ENCODE measurements around the gene TXNDC2. TPM values are rescaled to one million over a fixed set of nuclear protein-coding genes. Genes with fewer than 3 reads are reported as not detected.
A peak's percentile ranks its signal among the peaks of the same experiment; 100 is the strongest.

Gene TXNDC2
- total RNA-seq, 1 experiment from 2014 or later: 0.28 TPM

DNA sequence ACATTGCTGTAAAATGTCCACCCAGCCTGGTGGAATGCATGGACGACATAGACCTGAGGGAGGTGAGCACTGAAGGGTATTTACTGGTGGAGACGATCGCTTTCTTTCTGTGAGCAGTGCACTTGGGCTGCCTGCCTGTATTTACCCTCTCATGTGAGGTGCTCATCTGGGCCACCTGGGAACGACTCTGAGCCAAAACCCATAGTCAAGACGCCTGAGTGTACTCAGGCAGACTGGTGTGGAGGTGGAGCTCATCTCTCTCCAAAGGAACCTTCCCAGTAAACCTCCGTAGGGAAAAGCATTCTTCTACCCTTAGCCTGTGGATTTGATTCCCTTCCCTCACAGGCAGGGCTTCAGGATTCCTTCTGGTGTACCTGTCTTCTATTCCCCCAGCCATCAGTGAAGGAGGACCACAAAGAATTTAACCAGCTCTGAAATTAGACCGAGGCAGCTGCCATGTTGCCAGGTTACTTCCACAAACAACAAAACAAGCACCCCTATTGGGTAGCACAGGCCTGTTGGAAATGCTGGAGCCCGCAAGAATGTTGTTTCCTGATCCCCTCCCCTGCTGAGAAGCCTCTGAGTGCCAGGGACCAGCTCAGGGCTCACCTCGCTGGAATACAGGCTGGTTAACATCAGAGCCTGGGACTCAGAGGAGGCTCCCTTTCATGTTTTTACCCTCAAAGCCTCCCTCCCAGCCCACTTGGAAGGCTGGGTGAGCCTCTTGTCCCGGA lies 47.5 kb upstream of the TXNDC2 start:
- peak overlapping the region in 1 of 2 experiments; percentile 13; a peak in 2 of 5 replicates for H3K4me3 Mint-ChIP-seq
- Histone ChIP-seq H2AFZ (ENCODE audit: low read length) (no peak overlapping the region), H3K18ac (ENCODE audit: insufficient read length, low read depth, low read length) (peak overlapping the region; percentile 80), H2BK120ac (ENCODE audit: low read depth, low read length, poor library complexity, severe bottlenecking) (peak overlapping the region; percentile 82), H3K14ac (ENCODE audit: insufficient read depth, low read length) (peak overlapping the region; percentile 28; the same call in 1 of the 2 replicates), H3K4ac (ENCODE audit: low read depth, low read length) (peak overlapping the region; percentile 85), H3K56ac (ENCODE audit: insufficient read length, low read depth, low read length) (no peak overlapping the region), H2BK15ac (ENCODE audit: low read depth, low read length) (no peak overlapping the region), H2AK5ac (ENCODE audit: insufficient read length, low read length) (no peak overlapping the region), H3K23me2 (ENCODE audit: insufficient read length, low read depth, low read length, poor library complexity, severe bottlenecking) (no peaks in the 10 kb centered on the region), H3K4me2 (ENCODE audit: insufficient read depth, insufficient read length, low read length) (no peak overlapping the region), H4K5ac (ENCODE audit: insufficient read length, low read depth, low read length) (peak overlapping the region; percentile 58), H4K20me1 (ENCODE audit: control insufficient read depth, insufficient read depth, insufficient read length) (no peaks in the 10 kb centered on the region), H3K9me3 (ENCODE audit: control insufficient read depth, low read depth, low read length) (no peaks in the 10 kb centered on the region), H3T11ph (ENCODE audit: low read length) (peak overlapping the region; percentile 77), H3K27ac (ENCODE audit: insufficient read length, low read depth, low read length) (peak overlapping the region; percentile 1), H3K79me2 (ENCODE audit: insufficient read depth, low read length) (no peaks in the 10 kb centered on the region), H3K27me3 (ENCODE audit: insufficient read depth, low read length) (no peaks in the 10 kb centered on the region; the same call in 1 of the 2 replicates), H2BK12ac (ENCODE audit: insufficient read length, low read depth, low read length) (peak overlapping the region; percentile 41), H4K91ac (ENCODE audit: insufficient read length, low read depth, low read length) (peak overlapping the region; percentile 83), H2BK20ac (ENCODE audit: low read depth, low read length, poor library complexity, severe bottlenecking) (peak overlapping the region; percentile 12), H4K8ac (replicated peaks; ENCODE audit: insufficient read length, low read depth, low read length) (no peak overlapping the region), H3K23ac (ENCODE audit: insufficient read length, low read depth, low read length) (no peak overlapping the region), H3K4me1 (ENCODE audit: insufficient read depth, low read length) (peaks cover 18% of the 10 kb centered on the region; the same call in 1 of the 2 replicates), H2BK5ac (ENCODE audit: insufficient read length, low read length) (peak overlapping the region; percentile 0), H3K9ac (ENCODE audit: extremely low read depth, insufficient read length, low read length) (no peak overlapping the region), H3K79me1 (ENCODE audit: insufficient read depth, low read depth, low read length, poor library complexity, severe bottlenecking) (no peaks in the 10 kb centered on the region)
- H3K27ac Mint-ChIP-seq: peak overlapping the region; percentile 84 to 99 (median 95)
- WGBS (ENCODE audit: extremely low coverage, insufficient read length, low lambda C conversion rate): no CpG with 5 or more reads among the region's 10 CpGs
- peaks cover 0 to 5% (median 0%) of the 10 kb centered on the region in 3 experiments; a peak in 4 of 7 replicates for H3K36me3 Mint-ChIP-seq (ENCODE audit: insufficient read depth in 1 of 3, low read depth in 3 of 3)
- H3K27me3 Mint-ChIP-seq (ENCODE audit: low read depth): 0 out of 2 replicates have a peak, but pooled peaks cover 2% of the 10 kb centered on the region
- peak; percentile 88 for DNase-seq
- no peaks in the 10 kb centered on the region for H3K9me3 Mint-ChIP-seq
- peaks cover 51 to 54% of the 10 kb centered on the region in 2 experiments for H3K4me1 Mint-ChIP-seq
- TF ChIP-seq, protein P1, sequence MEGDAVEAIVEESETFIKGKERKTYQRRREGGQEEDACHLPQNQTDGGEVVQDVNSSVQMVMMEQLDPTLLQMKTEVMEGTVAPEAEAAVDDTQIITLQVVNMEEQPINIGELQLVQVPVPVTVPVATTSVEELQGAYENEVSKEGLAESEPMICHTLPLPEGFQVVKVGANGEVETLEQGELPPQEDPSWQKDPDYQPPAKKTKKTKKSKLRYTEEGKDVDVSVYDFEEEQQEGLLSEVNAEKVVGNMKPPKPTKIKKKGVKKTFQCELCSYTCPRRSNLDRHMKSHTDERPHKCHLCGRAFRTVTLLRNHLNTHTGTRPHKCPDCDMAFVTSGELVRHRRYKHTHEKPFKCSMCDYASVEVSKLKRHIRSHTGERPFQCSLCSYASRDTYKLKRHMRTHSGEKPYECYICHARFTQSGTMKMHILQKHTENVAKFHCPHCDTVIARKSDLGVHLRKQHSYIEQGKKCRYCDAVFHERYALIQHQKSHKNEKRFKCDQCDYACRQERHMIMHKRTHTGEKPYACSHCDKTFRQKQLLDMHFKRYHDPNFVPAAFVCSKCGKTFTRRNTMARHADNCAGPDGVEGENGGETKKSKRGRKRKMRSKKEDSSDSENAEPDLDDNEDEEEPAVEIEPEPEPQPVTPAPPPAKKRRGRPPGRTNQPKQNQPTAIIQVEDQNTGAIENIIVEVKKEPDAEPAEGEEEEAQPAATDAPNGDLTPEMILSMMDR (conservative IDR thresholded peaks at IDR 0.05): no peak

All from H9 (cell line).